ENCODE data around the gene TRIO. TPM values are rescaled to one million over a fixed set of nuclear protein-coding genes. Genes with fewer than 3 reads are reported as not detected.
A peak's percentile ranks its signal among the peaks of the same experiment; 100 is the strongest.

Gene TRIO
- total and polyA plus RNA-seq, 10 of the 15 experiments (the other 5 are each of a cell fraction or from before 2014, with no cell fraction given) = 5.1 to 96.4 (median 44.6) TPM

GRCh38 chr5:14168144-14168792 lies 25.1 kb downstream of the TRIO start (continued):
- TF ChIP-seq ATF3 (IDR thresholded peaks at IDR 0.05; ENCODE audit: borderline replicate concordance, extremely low read depth, low read depth, low read length) (no peak), SMAD5 (IDR thresholded peaks at IDR 0.05; ENCODE audit: low read depth) (no peak; the same call in 1 of the 2 replicates), SRF (IDR thresholded peaks at IDR 0.05; ENCODE audit: low read depth in 2 of 2, low read length in 2 of 2) (no peak), EED (IDR thresholded peaks at IDR 0.05; ENCODE audit: low read depth) (peak; percentile 40; the same call in 1 of the 2 replicates), PKNOX1 (IDR thresholded peaks at IDR 0.05) (0 out of 2 replicates have a peak, but pooled peaks have one; percentile 6), SPI1 (IDR thresholded peaks at IDR 0.05; ENCODE audit: borderline replicate concordance, insufficient read depth, low read depth, low read length) (peak; percentile 67), ZZZ3 (IDR thresholded peaks at IDR 0.05; ENCODE audit: control insufficient read depth, insufficient read length, low read depth) (no peak), YY1 (IDR thresholded peaks at IDR 0.05; ENCODE audit: low read depth, low read length) (peak; percentile 27; the same call in 1 of the 2 replicates), RAD51 (IDR thresholded peaks at IDR 0.05) (0 out of 2 replicates have a peak, but pooled peaks have one; percentile 33), NBN (IDR thresholded peaks at IDR 0.05) (peak; percentile 74; the same call in 1 of the 2 replicates), ZNF592 (IDR thresholded peaks at IDR 0.05) (no peak), GATAD2B (conservative IDR thresholded peaks at IDR 0.05; ENCODE audit: low read depth) (no peak), MYC (IDR thresholded peaks at IDR 0.05; ENCODE audit: insufficient read depth, insufficient read length, insufficient replicate concordance, low read length, severe bottlenecking) (no peak), BCL3 (IDR thresholded peaks at IDR 0.05; ENCODE audit: borderline replicate concordance, insufficient read depth, low read depth, low read length, poor library complexity, severe bottlenecking) (peak; percentile 83), TBL1XR1 (IDR thresholded peaks at IDR 0.05; ENCODE audit: low read depth, low read length) (no peak), POLR2AphosphoS5 (IDR thresholded peaks at IDR 0.05; ENCODE audit: low read length) (peak; percentile 60; the same call in 1 of the 2 replicates), ATF7 (IDR thresholded peaks at IDR 0.05; ENCODE audit: low read depth) (0 out of 2 replicates have a peak, but pooled peaks have one; percentile 12), HDGF (IDR thresholded peaks at IDR 0.05) (no peak), FOXM1 (IDR thresholded peaks at IDR 0.05; ENCODE audit: low read depth, low read length) (peak; percentile 44; the same call in 1 of the 2 replicates), NFIC (IDR thresholded peaks at IDR 0.05; ENCODE audit: low read depth, low read length) (peak; percentile 64)
- TF ChIP-seq, protein P1, sequence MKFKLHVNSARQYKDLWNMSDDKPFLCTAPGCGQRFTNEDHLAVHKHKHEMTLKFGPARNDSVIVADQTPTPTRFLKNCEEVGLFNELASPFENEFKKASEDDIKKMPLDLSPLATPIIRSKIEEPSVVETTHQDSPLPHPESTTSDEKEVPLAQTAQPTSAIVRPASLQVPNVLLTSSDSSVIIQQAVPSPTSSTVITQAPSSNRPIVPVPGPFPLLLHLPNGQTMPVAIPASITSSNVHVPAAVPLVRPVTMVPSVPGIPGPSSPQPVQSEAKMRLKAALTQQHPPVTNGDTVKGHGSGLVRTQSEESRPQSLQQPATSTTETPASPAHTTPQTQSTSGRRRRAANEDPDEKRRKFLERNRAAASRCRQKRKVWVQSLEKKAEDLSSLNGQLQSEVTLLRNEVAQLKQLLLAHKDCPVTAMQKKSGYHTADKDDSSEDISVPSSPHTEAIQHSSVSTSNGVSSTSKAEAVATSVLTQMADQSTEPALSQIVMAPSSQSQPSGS (IDR thresholded peaks at IDR 0.05; ENCODE audit: low read length) = peak; percentile 74; the same call in 1 of the 2 replicates
